GM12878 (cell line): ENCODE measurements around the gene TP63. TPM values are rescaled to one million over a fixed set of nuclear protein-coding genes. Genes with fewer than 3 reads are reported as not detected.
A peak's percentile ranks its signal among the peaks of the same experiment; 100 is the strongest.

Experiments used
- ATAC-seq: fragments of 200-7000 bp; cut with Tn5 transposase; 3 replicates; pipeline ENCODE4 v1.9.1; 2020; ENCODE audit warnings: mild to moderate bottlenecking, moderate library complexity
- BruUV-seq: library from RNA; stranded (reverse); fragments of 400-500 nt; replicated peaks from 2 replicates; lab custom pipeline; 2021; lab: Mats Ljungman, UMichigan
- CTCF ChIA-PET: fragments of 300-600 bp; sonication (Branson Sonifier 250); formaldehyde crosslinking; extraction: SDS; loops from one replicate; lab custom pipeline; 2021; ENCODE audit warnings: inconsistent platforms; lab: Yijun Ruan, JAX
- POLR2A ChIA-PET: fragments of 350-600 bp; formaldehyde crosslinking; extraction: SDS; loops from one replicate; lab custom pipeline; 2021; ENCODE audit warnings: inconsistent platforms; lab: Charles Lee
- RAD21 ChIA-PET: fragments of 300-600 bp; sonication (Branson Sonifier 250); formaldehyde crosslinking; loops from one replicate; lab custom pipeline; 2023; ENCODE audit warnings: antibody characterized with exemption; ENCODE audit not compliant: unreplicated experiment; lab: Charles Lee
- SMC1A ChIA-PET: fragments of 300-600 bp; sonication (Branson Sonifier 250); formaldehyde crosslinking; loops from one replicate; lab custom pipeline; 2023; ENCODE audit not compliant: unreplicated experiment, uncharacterized antibody; lab: Charles Lee
- DNase-seq: peaks from one replicate; pipeline ENCODE4 v3.0.0-alpha.2; 2011; ENCODE audit warnings: low read depth, low spot score
- FAIRE-seq: peaks from 3 replicates; lab custom pipeline; 2011; peaks lifted over from hg19 to GRCh38; lab: Jason Lieb, UNC
- H2AFZ ChIP-seq: 2 replicates; pipeline ENCODE4 v1.6.0; 2011; ENCODE audit warnings: low read depth, low read length, control low read depth; ENCODE audit not compliant: control insufficient read depth
- H3K27ac ChIP-seq: 2 replicates; pipeline ENCODE4 v1.5.1; 2011; ENCODE audit warnings: control low read depth; ENCODE audit not compliant: control insufficient read depth, insufficient read depth
- H3K27me3 ChIP-seq, 2 experiments: replicated peaks in 1 of 2; 2 replicates each; pipeline versions ENCODE4 v1.6.0 to v1.6.1; 2011; ENCODE audit warnings: low read length in 1 of 2; ENCODE audit not compliant: control insufficient read depth in 2 of 2, insufficient read depth in 2 of 2
- H3K36me3 ChIP-seq, 2 experiments: 2 replicates each; pipeline ENCODE4 v1.5.1; 2011; ENCODE audit warnings: low read length in 1 of 2; ENCODE audit not compliant: control insufficient read depth in 2 of 2, insufficient read depth in 2 of 2
- H3K4me1 ChIP-seq: 2 replicates; pipeline ENCODE4 v1.6.1; 2011; ENCODE audit warnings: mild to moderate bottlenecking, low read length, moderate library complexity, mixed read lengths; ENCODE audit not compliant: control insufficient read depth, insufficient read depth
- H3K4me2 ChIP-seq: 2 replicates; pipeline ENCODE4 v1.6.0; 2011; ENCODE audit warnings: control low read depth; ENCODE audit not compliant: control insufficient read depth, insufficient read depth
- H3K4me3 ChIP-seq: fragments of 200-600 bp; sonication (generic); 2 replicates; pipeline ENCODE4 v1.5.1; 2016
- H3K79me2 ChIP-seq: 2 replicates; pipeline ENCODE4 v1.6.0; 2011; ENCODE audit warnings: low read length; ENCODE audit not compliant: control insufficient read depth, insufficient read depth
- H3K9ac ChIP-seq: 2 replicates; pipeline ENCODE4 v1.8.0; 2011; ENCODE audit warnings: low read length, control low read depth, mixed read lengths; ENCODE audit not compliant: control insufficient read depth, insufficient read depth
- H3K9me3 ChIP-seq: replicated peaks from 3 replicates; pipeline ENCODE4 v1.5.1; 2011; ENCODE audit warnings: mild to moderate bottlenecking, low read length; ENCODE audit not compliant: control insufficient read depth, insufficient read depth
- H4K20me1 ChIP-seq: 2 replicates; pipeline ENCODE4 v1.6.0; 2011; ENCODE audit not compliant: control insufficient read depth, insufficient read depth
- ATF2 ChIP-seq: IDR thresholded peaks from 2 replicates; pipeline ENCODE4 v1.6.1; 2012; ENCODE audit warnings: low read length, inconsistent platforms
- BCL11A ChIP-seq: IDR thresholded peaks from 2 replicates; pipeline ENCODE4 v1.6.1; 2011; ENCODE audit warnings: low read depth, low read length
- BHLHE40 ChIP-seq, 2 experiments: fragments of 450-650 bp in 1 of 2; IDR thresholded peaks; 2 replicates each; pipeline ENCODE4 v1.6.1; 2011 to 2017; ENCODE audit warnings: low read depth in 2 of 2, borderline replicate concordance in 1 of 2, improper control_type of control experiment in 1 of 2, low read length in 1 of 2, mild to moderate bottlenecking in 1 of 2
- FOXK2 ChIP-seq: fragments of 450-650 bp; IDR thresholded peaks from 2 replicates; pipeline ENCODE4 v1.6.1; 2017; ENCODE audit warnings: mild to moderate bottlenecking, moderate library complexity
- LARP7 ChIP-seq: fragments of 450-650 bp; IDR thresholded peaks from 2 replicates; pipeline ENCODE4 v1.6.1; 2017; ENCODE audit warnings: mild to moderate bottlenecking
- MTA3 ChIP-seq: IDR thresholded peaks from 2 replicates; pipeline ENCODE4 v1.6.1; 2012; ENCODE audit warnings: low read length, inconsistent platforms, borderline replicate concordance
- NBN ChIP-seq: fragments of 450-650 bp; IDR thresholded peaks from 2 replicates; pipeline ENCODE4 v1.6.1; 2016
- NR2F1 ChIP-seq: fragments of 450-650 bp; conservative IDR thresholded peaks from 2 replicates; pipeline ENCODE4 v1.6.1; 2017; ENCODE audit warnings: mild to moderate bottlenecking
- POLR2A ChIP-seq: IDR thresholded peaks from 2 replicates; pipeline ENCODE4 v1.6.1; 2011; ENCODE audit warnings: low read depth, mild to moderate bottlenecking, low read length
- RAD51 ChIP-seq: fragments of 450-650 bp; IDR thresholded peaks from 2 replicates; pipeline ENCODE4 v1.6.1; 2016; ENCODE audit warnings: moderate library complexity, mild to moderate bottlenecking, inconsistent platforms
- RUNX3 ChIP-seq: IDR thresholded peaks from 2 replicates; pipeline ENCODE4 v1.6.1; 2012; ENCODE audit warnings: low read length, inconsistent platforms
- SREBF1 ChIP-seq: IDR thresholded peaks from 2 replicates; pipeline ENCODE4 v1.6.1; 2012; ENCODE audit warnings: mild to moderate bottlenecking, low read length
- TAF1 ChIP-seq: IDR thresholded peaks from 2 replicates; pipeline ENCODE4 v1.6.1; 2011; ENCODE audit warnings: mild to moderate bottlenecking, low read depth, low read length, borderline replicate concordance
- YBX1 ChIP-seq: fragments of 450-650 bp; IDR thresholded peaks from 2 replicates; pipeline ENCODE4 v1.6.1; 2016; ENCODE audit warnings: antibody characterized with exemption
- ZNF592 ChIP-seq: fragments of 450-650 bp; IDR thresholded peaks from 2 replicates; pipeline ENCODE4 v1.6.1; 2017; ENCODE audit warnings: mild to moderate bottlenecking, moderate library complexity
- WGBS: methylation state at CpG from one replicate; pipeline ENCODE4 v1.1.6; 2016; ENCODE audit warnings: low lambda C conversion rate; ENCODE audit not compliant: insufficient replicate concordance, insufficient coverage; ENCODE audit errors: missing lambda C conversion rate; 5-methylcytosine and 5-hydroxymethylcytosine counted together
- in situ Hi-C: fragments of 300-500 bp; cut with MboI; formaldehyde crosslinking; loops from 9 replicates; pipeline ENCODE4 v1.14.3; 2018; ENCODE audit warnings: mixed read lengths
- intact Hi-C: fragments of 100-400 bp; cut with micrococcal nuclease; formaldehyde crosslinking; loops from one replicate; pipeline ENCODE4 v1.14.2; 2022; ENCODE audit not compliant: unreplicated experiment
- polyA plus RNA-seq, 11 experiments: library from polyadenylated mRNA; depleted of rRNA in 4 of 11; unstranded in 6 of 11; stranded (reverse) in 5 of 11; fragments of >200 nt; fragmentation: Nextera tagmentation in 4 of 11; fragmentation: Illumina TruSeq in 1 of 11; extraction: Ambion mirVana in 4 of 11; extraction: Trizol in 1 of 11; gene quantifications; 1 replicate in 1 of 11; 2 replicates in 10 of 11; pipeline versions ENCODE4 v1.2.1 to v1.2.3, GENCODE V29; 2011 to 2016; ENCODE audit warnings: inconsistent platforms in 2 of 11, missing spikeins in 2 of 11, low read depth in 1 of 11
- total RNA-seq, 4 experiments: library from RNA; depleted of rRNA in 3 of 4; stranded (reverse); fragments of >200 nt in 3 of 4; fragmentation: Illumina TruSeq in 1 of 4; extraction: Trizol in 1 of 4; gene quantifications; 2 replicates each; pipeline versions ENCODE4 v1.2.1 to v1.2.3, GENCODE V29; 2013 to 2021

The TP63 gene
- total and polyA plus RNA-seq, 10 of the 15 experiments (the other 5 are each of a cell fraction or from before 2014, with no cell fraction given) = 1.4 to 10.8 (median 6.2) TPM

- no peak for TF ChIP-seq ATF2
- TF ChIP-seq RAD51 = no peak
- no peak for TF ChIP-seq NBN
- no peak for TF ChIP-seq MTA3
- TF ChIP-seq TAF1 = no peak
- TF ChIP-seq POLR2A = no peak
Observed at GRCh38 chr3:189712906-189713483, 81.8 kb downstream of the TP63 start (continued).

- no peaks in the 10 kb centered on the region for H3K9me3 ChIP-seq
- DNase-seq (peak; percentile 43), ATAC-seq (peak; percentile 77), FAIRE-seq (peak; percentile 61)
- ChIA-PET SMC1A (interaction anchor here (0.9 kb wide), 1 partner anchor 69 kb away, joined by 3 read pairs; no protein-coding TSS in a partner anchor), RAD21 (interaction anchor here (1.0 to 1.8 kb wide), 2 partner anchors 89 to 148 kb away, joined by 3 to 4 read pairs; no protein-coding TSS in a partner anchor), POLR2A (no interaction called here), CTCF (interaction anchor here (0.5 to 2.0 kb wide), 2 partner anchors 11 to 62 kb away, joined by 3 to 4 read pairs; no protein-coding TSS in a partner anchor)
- H4K20me1 ChIP-seq = no peaks in the 10 kb centered on the region
- no peak overlapping the region for H3K9ac ChIP-seq
- H3K79me2 ChIP-seq = no peaks in the 10 kb centered on the region
- WGBS = 63% methylated on average over 5 of the region's 5 CpGs
- no peaks in the 10 kb centered on the region for H3K27me3 ChIP-seq
- H3K36me3 ChIP-seq = no peaks in the 10 kb centered on the region
- H3K27ac ChIP-seq = peak overlapping the region; percentile 7
- no peak overlapping the region for H3K4me3 ChIP-seq
- peak overlapping the region; percentile 51 for H3K4me2 ChIP-seq
- no TSS peak for BruUV-seq
- in situ Hi-C loops (no loop called here), intact Hi-C loops (loop anchor here (2.0 kb wide), 2 partner anchors 18 to 84 kb away; partner anchors contain the start of gene TP63)
- H2AFZ ChIP-seq = peak overlapping the region; percentile 35
- peaks cover 21% of the 10 kb centered on the region for H3K4me1 ChIP-seq
- TF ChIP-seq YBX1 (no peak), RAD51 (no peak), FOXK2 (no peak), BHLHE40 (IDR thresholded peaks at IDR 0.05; ENCODE audit: borderline replicate concordance in 1 of 2, low read depth in 2 of 2, low read length in 1 of 2) (no peak), NR2F1 (no peak), RUNX3 (peak; percentile 73; the same call in 1 of the 2 replicates), LARP7 (no peak), ZNF592 (no peak), SREBF1 (no peak), BCL11A (no peak)
Observed at GRCh38 chr3:189714991-189715961, 84.1 kb downstream of the TP63 start.
